IMR-90 (cell line): ENCODE measurements around the gene RBPJL. TPM values are rescaled to one million over a fixed set of nuclear protein-coding genes. Genes with fewer than 3 reads are reported as not detected.

Source experiments
- ATAC-seq: fragments of 200-7000 bp; cut with Tn5 transposase; 2 replicates; pipeline ENCODE4 v1.9.1; 2020; ENCODE audit warnings: low read depth, mild to moderate bottlenecking, moderate library complexity
- BruUV-seq: library from RNA; stranded (reverse); fragments of 400-500 nt; replicated peaks from 2 replicates; lab custom pipeline; 2021; lab: Mats Ljungman, UMichigan
- CTCF ChIA-PET: fragments of 300-600 bp; formaldehyde crosslinking; extraction: SDS; loops from one replicate; lab custom pipeline; 2021; ENCODE audit warnings: antibody characterized with exemption; lab: Yijun Ruan, JAX
- POLR2A ChIA-PET: fragments of 300-600 bp; sonication (Branson Sonifier 250); formaldehyde crosslinking; loops from one replicate; lab custom pipeline; 2022; ENCODE audit warnings: antibody characterized with exemption; ENCODE audit not compliant: unreplicated experiment; lab: Charles Lee
- DNase-seq: peaks from one replicate; pipeline ENCODE4 v3.0.0; 2013
- H2AFZ ChIP-seq: replicated peaks from 2 replicates; pipeline ENCODE3; 2013; ENCODE audit warnings: low read length, mild to moderate bottlenecking; ENCODE audit not compliant: poor library complexity
- H2AK5ac ChIP-seq: 2 replicates; pipeline ENCODE4 v1.6.1; 2013; ENCODE audit warnings: low read depth, low read length, inconsistent platforms
- H2AK9ac ChIP-seq: replicated peaks from 2 replicates; pipeline ENCODE3; 2013; ENCODE audit warnings: mild to moderate bottlenecking, low read depth, low read length, moderate library complexity; ENCODE audit not compliant: poor library complexity
- H2BK120ac ChIP-seq: 2 replicates; pipeline ENCODE4 v1.6.1; 2013; ENCODE audit warnings: low read depth, low read length, inconsistent platforms
- H2BK15ac ChIP-seq: 3 replicates; pipeline ENCODE4 v1.6.1; 2013; ENCODE audit warnings: low read depth, low read length, inconsistent platforms
- H2BK20ac ChIP-seq: 2 replicates; pipeline ENCODE4 v1.6.1; 2013; ENCODE audit warnings: low read depth, mild to moderate bottlenecking, inconsistent platforms, low read length, moderate library complexity
- H2BK5ac ChIP-seq: 2 replicates; pipeline ENCODE4 v1.6.1; 2013; ENCODE audit warnings: mild to moderate bottlenecking, low read depth, low read length, inconsistent platforms; ENCODE audit not compliant: poor library complexity, severe bottlenecking
- H3K14ac ChIP-seq: replicated peaks from 2 replicates; pipeline ENCODE4 v1.6.1; 2013; ENCODE audit warnings: low read depth, low read length, inconsistent platforms
- H3K18ac ChIP-seq: 2 replicates; pipeline ENCODE4 v1.6.1; 2013; ENCODE audit warnings: low read depth, low read length, control low read depth
- H3K23ac ChIP-seq: 2 replicates; pipeline ENCODE4 v1.6.1; 2013; ENCODE audit warnings: low read depth, low read length, inconsistent platforms
- H3K27ac ChIP-seq: 2 replicates; pipeline ENCODE4 v1.5.1; 2013; ENCODE audit warnings: mild to moderate bottlenecking, control low read depth, low read length; ENCODE audit not compliant: insufficient read depth
- H3K27me3 ChIP-seq: 2 replicates; pipeline ENCODE4 v1.6.1; 2013; ENCODE audit warnings: low read length; ENCODE audit not compliant: control insufficient read depth, insufficient read depth
- H3K36me3 ChIP-seq: 2 replicates; pipeline ENCODE4 v1.6.1; 2013; ENCODE audit warnings: low read length, mixed read lengths; ENCODE audit not compliant: control insufficient read depth, insufficient read depth
- H3K4ac ChIP-seq: 2 replicates; pipeline ENCODE4 v1.6.1; 2013; ENCODE audit warnings: low read depth, low read length, inconsistent platforms
- H3K4me1 ChIP-seq: 2 replicates; pipeline ENCODE4 v1.6.1; 2013; ENCODE audit warnings: low read length, mixed read lengths; ENCODE audit not compliant: control insufficient read depth, insufficient read depth
- H3K4me2 ChIP-seq: 2 replicates; pipeline ENCODE4 v1.6.1; 2013; ENCODE audit warnings: low read depth, mild to moderate bottlenecking, control low read depth, low read length, moderate library complexity
- H3K4me3 ChIP-seq: 2 replicates; pipeline ENCODE4 v1.5.1; 2013; ENCODE audit warnings: low read depth, mild to moderate bottlenecking, control low read depth, low read length, moderate library complexity; ENCODE audit not compliant: insufficient read depth
- H3K56ac ChIP-seq: 2 replicates; pipeline ENCODE4 v1.6.1; 2013; ENCODE audit warnings: low read length, inconsistent platforms; ENCODE audit not compliant: insufficient read depth; ENCODE audit errors: extremely low read depth
- H3K79me1 ChIP-seq, 2 experiments: 2 replicates each; pipeline ENCODE4 v1.6.1; 2013; ENCODE audit warnings: low read length in 2 of 2, inconsistent platforms in 1 of 2, low read depth in 1 of 2
- H3K9ac ChIP-seq: 2 replicates; pipeline ENCODE4 v1.6.1; 2013; ENCODE audit warnings: low read depth, low read length, control low read depth
- H3K9me1 ChIP-seq: 2 replicates; pipeline ENCODE4 v1.6.1; 2013; ENCODE audit warnings: low read length, inconsistent platforms; ENCODE audit not compliant: insufficient read depth
- H3K9me3 ChIP-seq: 2 replicates; pipeline ENCODE4 v1.6.1; 2013; ENCODE audit warnings: low read length; ENCODE audit not compliant: control insufficient read depth, insufficient read depth
- H4K20me1 ChIP-seq: 2 replicates; pipeline ENCODE4 v1.6.1; 2013; ENCODE audit warnings: low read length, inconsistent platforms; ENCODE audit not compliant: insufficient read depth
- H4K5ac ChIP-seq: 2 replicates; pipeline ENCODE4 v1.6.1; 2013; ENCODE audit warnings: mild to moderate bottlenecking, low read depth, low read length, control low read depth
- H4K8ac ChIP-seq, 2 experiments: 2 replicates each; pipeline ENCODE4 v1.6.1; 2013; ENCODE audit warnings: low read depth in 2 of 2, low read length in 2 of 2, control low read depth in 1 of 2, inconsistent platforms in 1 of 2
- H4K91ac ChIP-seq: 2 replicates; pipeline ENCODE4 v1.6.1; 2013; ENCODE audit warnings: low read depth, low read length, inconsistent platforms; ENCODE audit not compliant: insufficient read depth
- RCOR1 ChIP-seq: IDR thresholded peaks from 2 replicates; pipeline ENCODE4 v1.6.1; 2012; ENCODE audit warnings: mild to moderate bottlenecking, low read length, improper control_type of control experiment; ENCODE audit not compliant: insufficient replicate concordance
- WGBS, 2 experiments: methylation state at CpG; one replicate each; pipeline versions ENCODE4 v1.1.5 to v1.1.7; 2013; ENCODE audit warnings: missing lambda C conversion rate in 2 of 2; ENCODE audit not compliant: insufficient read length in 1 of 2; ENCODE audit errors: extremely low coverage in 2 of 2; 5-methylcytosine and 5-hydroxymethylcytosine counted together
- dilution Hi-C: fragments of 300-500 bp; cut with HindIII; formaldehyde crosslinking; loops from one replicate; pipeline ENCODE4 v1.14.3; 2018; ENCODE audit warnings: low sequenced_read_pairs; ENCODE audit not compliant: unreplicated experiment
- in situ Hi-C: fragments of 300-500 bp; cut with MboI; formaldehyde crosslinking; loops from 3 replicates; pipeline ENCODE4 v1.14.3; 2019; ENCODE audit warnings: low sequenced_read_pairs, inconsistent platforms, mixed read lengths
- intact Hi-C: fragments of 100-400 bp; cut with micrococcal nuclease; formaldehyde crosslinking; loops from 2 replicates; pipeline ENCODE4 v1.10.0; 2022
- polyA plus RNA-seq, 3 experiments: library from polyadenylated mRNA; depleted of rRNA; stranded (reverse); fragments of >200 nt; gene quantifications; 2 replicates each; pipeline ENCODE4 v1.2.3, GENCODE V29; 2012; ENCODE audit warnings: low replicate concordance in 1 of 3
- total RNA-seq: library from RNA; depleted of rRNA; stranded (reverse); fragments of >200 nt; gene quantifications from 2 replicates; pipeline ENCODE4 v1.2.3, GENCODE V29; 2012
- TF ChIP-seq, protein P1 (sequence below): fragments of 150-350 bp; IDR thresholded peaks from 2 replicates; pipeline ENCODE4 v1.6.1; 2017; ENCODE audit warnings: mild to moderate bottlenecking, antibody characterized with exemption, low read length, low read depth

The RBPJL gene
- total and polyA plus RNA-seq, 2 of the 4 experiments (the other 2 are of a cell fraction), result not detected

DNA sequence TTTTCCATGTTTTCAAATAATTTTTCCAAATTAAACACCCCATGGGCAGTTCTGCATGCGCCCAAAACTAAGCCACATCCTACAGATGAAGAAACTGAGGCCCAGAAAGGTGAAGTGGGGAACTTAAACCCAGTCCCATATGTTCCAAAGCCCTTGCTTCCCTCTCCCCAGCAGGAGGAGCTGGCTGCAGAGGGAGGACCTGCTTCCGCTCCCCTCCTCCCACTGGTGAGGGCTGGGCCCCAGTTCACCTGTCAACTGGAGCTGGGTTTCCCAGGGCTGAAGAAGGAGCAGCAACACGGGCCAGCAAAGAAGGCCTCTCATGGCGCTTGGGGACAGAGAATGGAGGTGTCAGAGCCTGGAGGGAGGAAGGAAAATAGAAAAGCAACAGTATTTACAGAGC is 1.4 kb upstream of the RBPJL start:
- Histone ChIP-seq H2BK5ac (no peak overlapping the region), H3K4me3 (no peak overlapping the region), H3K18ac (no peak overlapping the region), H3K23ac (no peak overlapping the region), H3K9ac (no peak overlapping the region), H2AFZ (no peak overlapping the region), H4K5ac (no peak overlapping the region), H4K8ac (no peak overlapping the region), H3K4ac (no peak overlapping the region), H3K14ac (no peak overlapping the region), H2BK15ac (no peak overlapping the region), H3K4me1 (peaks cover 2% of the 10 kb centered on the region; the same call in 1 of the 2 replicates), H3K4me2 (no peak overlapping the region), H3K9me1 (no peaks in the 10 kb centered on the region), H4K91ac (no peak overlapping the region), H3K27ac (no peak overlapping the region), H2BK20ac (no peak overlapping the region), H3K27me3 (peaks cover 55% of the 10 kb centered on the region), H2BK120ac (no peak overlapping the region), H4K20me1 (no peaks in the 10 kb centered on the region), H2AK9ac (no peak overlapping the region), H3K56ac (no peak overlapping the region), H3K36me3 (no peaks in the 10 kb centered on the region), H3K9me3 (no peaks in the 10 kb centered on the region), H2AK5ac (no peak overlapping the region), H3K79me1 (no peaks in the 10 kb centered on the region)
- DNase-seq, result no peak
- dilution Hi-C loops, result no loop called here
- no TSS peak for BruUV-seq
- TF ChIP-seq, protein P1, sequence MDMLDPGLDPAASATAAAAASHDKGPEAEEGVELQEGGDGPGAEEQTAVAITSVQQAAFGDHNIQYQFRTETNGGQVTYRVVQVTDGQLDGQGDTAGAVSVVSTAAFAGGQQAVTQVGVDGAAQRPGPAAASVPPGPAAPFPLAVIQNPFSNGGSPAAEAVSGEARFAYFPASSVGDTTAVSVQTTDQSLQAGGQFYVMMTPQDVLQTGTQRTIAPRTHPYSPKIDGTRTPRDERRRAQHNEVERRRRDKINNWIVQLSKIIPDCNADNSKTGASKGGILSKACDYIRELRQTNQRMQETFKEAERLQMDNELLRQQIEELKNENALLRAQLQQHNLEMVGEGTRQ, result no peak
- TF ChIP-seq RCOR1, result no peak
- in situ Hi-C loops, result no loop called here
- POLR2A ChIA-PET, result no interaction called here
- no CpG with 5 or more reads among the region's 4 CpGs for whole genome bisulfite sequencing, 2 experiments
- CTCF ChIA-PET, result interaction anchor here (0.6 kb wide), 1 partner anchor 88 kb away, joined by 4 read pairs; no protein-coding TSS in a partner anchor
- ATAC-seq, result no peak
- intact Hi-C loops, result no loop called here
